Activated naive CD4-positive, alpha-beta T cell treated with anti-CD3 and anti-CD28 coated beads, Interleukin-2, amount 50 U/mL, for 72 hours (primary cell): Measurements from ENCODE around the gene TES. TPM values are rescaled to one million over a fixed set of nuclear protein-coding genes. Genes with fewer than 3 reads are reported as not detected.
"Not testable (repeated sequence)": the region's sequence is repeated elsewhere in the genome, so short reads cannot be mapped to it uniquely, and the experiment has no call there.

Experiments
- ATAC-seq, 2 donors: fragments of 150-1000 bp; cut with Tn5 transposase; 2 replicates each; pipeline ENCODE4 v1.10.0; 2021; ENCODE audit warnings: mild to moderate bottlenecking in 2 of 2, moderate library complexity in 2 of 2
- DNase-seq, 2 donors: peaks; one replicate each; pipeline ENCODE4 v3.0.0; 2021 to 2022; ENCODE audit warnings: low spot score in 2 of 2
- H3K27ac Mint-ChIP-seq, 2 donors: one replicate each; pipeline ENCODE4 v1.8.0; 2022; ENCODE audit warnings: mild to moderate bottlenecking in 2 of 2, mixed read lengths in 2 of 2
- H3K36me3 Mint-ChIP-seq, 2 donors: one replicate each; pipeline ENCODE4 v1.8.0; 2022; ENCODE audit warnings: mixed read lengths in 2 of 2
- H3K9me3 Mint-ChIP-seq, 2 donors: one replicate each; pipeline ENCODE4 v1.8.0; 2022; ENCODE audit warnings: mixed read lengths in 2 of 2
- total RNA-seq, 2 donors: library from RNA; stranded (reverse); gene quantifications; one replicate each; pipeline ENCODE4 v1.2.3, GENCODE V29; 2022

The TES gene
- total RNA-seq, 2 donors from 2014 or later = 45.8 to 79.2 TPM

DNA sequence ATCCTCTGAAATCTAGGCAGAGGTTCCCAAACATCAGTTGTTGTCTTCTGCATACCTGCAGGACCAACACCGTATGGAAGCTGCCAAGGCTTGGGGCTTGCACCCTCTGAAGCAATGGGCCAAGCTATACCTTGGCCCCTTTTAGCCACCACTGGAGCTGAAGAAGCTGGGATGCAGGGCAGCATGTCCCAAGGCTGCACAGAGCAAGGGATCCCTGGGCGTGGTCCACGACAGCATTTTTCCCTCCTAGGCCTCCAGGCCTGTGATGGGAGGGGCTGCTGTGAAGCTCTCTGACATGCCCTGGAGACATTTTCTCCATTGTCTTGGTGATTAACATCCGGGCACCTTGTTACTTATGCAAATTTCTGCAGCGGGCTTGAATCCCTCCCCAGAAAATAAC lies 34.5 kb downstream of the TES start:
- Mint-ChIP-seq H3K36me3 (peaks cover 33 to 49% of the 10 kb centered on the region in 2 donors), H3K9me3 (peaks cover 7 to 14% of the 10 kb centered on the region in 2 donors)
- H3K27ac Mint-ChIP-seq = not testable (repeated sequence)

DNA sequence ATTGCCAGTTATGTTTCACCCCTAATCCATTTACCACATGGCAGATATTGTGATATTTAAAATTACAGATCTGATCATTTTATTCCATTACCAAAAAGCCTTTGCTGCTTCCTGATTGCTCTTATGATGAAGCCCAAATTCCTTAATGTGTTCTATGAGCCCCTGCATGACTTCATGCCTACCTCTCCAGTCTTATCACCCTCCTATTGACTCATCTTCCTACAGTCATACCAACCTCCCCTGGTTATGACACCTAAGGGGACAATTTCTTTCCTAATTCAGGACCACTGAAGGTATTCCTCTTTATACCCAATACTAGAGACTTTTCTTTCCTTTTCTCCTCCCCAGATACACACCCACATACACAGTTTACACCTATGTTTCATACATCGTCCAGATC lies 36.0 kb downstream of the TES start:
- Mint-ChIP-seq H3K27ac (peak overlapping the region in 1 of 2 donors; percentile 56), H3K9me3 (peaks cover 7 to 14% of the 10 kb centered on the region in 2 donors), H3K36me3 (peaks cover 33 to 43% of the 10 kb centered on the region in 2 donors)
- DNase-seq (no peak), ATAC-seq (peak; percentile 54 to 90)

More for the DNA sequence above, 34.5 kb downstream of the TES start:
- not testable (repeated sequence) for DNase-seq, ATAC-seq

DNA sequence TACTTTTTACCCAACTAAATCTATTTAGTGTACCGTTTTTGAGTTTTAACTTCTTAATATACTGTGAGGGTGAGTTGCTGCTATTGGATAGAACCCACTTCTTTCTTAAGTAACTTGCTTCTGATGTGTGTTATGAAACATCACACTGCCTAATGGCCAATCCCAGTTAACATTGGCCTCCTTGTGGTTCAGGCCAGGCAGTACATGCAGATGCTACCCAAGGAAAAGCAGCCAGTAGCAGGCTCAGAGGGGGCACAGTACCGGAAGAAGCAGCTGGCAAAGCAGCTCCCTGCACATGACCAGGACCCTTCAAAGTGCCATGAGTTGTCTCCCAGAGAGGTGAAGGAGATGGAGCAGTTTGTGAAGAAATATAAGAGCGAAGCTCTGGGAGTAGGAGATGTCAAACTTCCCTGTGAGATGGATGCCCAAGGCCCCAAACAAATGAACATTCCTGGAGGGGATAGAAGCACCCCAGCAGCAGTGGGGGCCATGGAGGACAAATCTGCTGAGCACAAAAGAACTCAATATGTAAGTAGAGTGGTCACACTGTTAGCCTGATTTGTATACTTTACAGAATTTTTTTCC lies 39.7 kb downstream of the TES start:
- peaks cover 3 to 6% of the 10 kb centered on the region in 2 donors for H3K9me3 Mint-ChIP-seq
- peaks cover 21 to 34% of the 10 kb centered on the region in 2 donors for H3K36me3 Mint-ChIP-seq
- ATAC-seq (peak in 1 of 2 donors; percentile 44), DNase-seq (no peak)
- H3K27ac Mint-ChIP-seq = peak overlapping the region in 1 of 2 donors; percentile 7

DNA sequence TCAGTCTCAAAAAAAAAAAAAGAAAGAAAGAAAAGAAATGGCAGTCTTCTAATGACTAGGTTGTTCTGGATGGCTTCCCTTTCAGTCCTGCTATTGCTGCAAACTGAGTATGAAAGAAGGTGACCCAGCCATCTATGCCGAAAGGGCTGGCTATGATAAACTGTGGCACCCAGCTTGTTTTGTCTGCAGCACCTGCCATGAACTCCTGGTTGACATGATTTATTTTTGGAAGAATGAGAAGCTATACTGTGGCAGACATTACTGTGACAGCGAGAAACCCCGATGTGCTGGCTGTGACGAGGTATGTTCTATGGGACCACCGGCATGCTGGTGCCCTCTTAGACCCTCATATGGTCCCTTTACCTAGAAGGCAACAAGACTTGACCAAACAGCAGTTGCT lies 41.3 kb downstream of the TES start:
- no peaks in the 10 kb centered on the region for H3K9me3 Mint-ChIP-seq
- no peak for DNase-seq
- no peak for ATAC-seq
- peaks cover 10 to 22% of the 10 kb centered on the region in 2 donors for H3K36me3 Mint-ChIP-seq
- H3K27ac Mint-ChIP-seq = peak overlapping the region in 1 of 2 donors; percentile 69

DNA sequence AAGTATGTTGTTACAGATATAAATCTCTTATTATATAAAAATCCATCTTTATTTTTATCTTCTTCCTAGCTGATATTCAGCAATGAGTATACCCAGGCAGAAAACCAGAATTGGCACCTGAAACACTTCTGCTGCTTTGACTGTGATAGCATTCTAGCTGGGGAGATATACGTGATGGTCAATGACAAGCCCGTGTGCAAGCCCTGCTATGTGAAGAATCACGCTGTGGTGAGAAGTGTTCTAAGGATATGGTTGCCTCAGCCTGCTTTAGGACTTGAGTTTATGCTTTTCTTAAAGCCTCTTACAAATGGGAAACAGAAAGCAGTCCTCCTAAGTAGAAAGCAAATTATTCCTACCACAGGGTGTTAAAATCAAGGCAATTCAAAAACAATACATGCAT lies 41.9 kb downstream of the TES start:
- no peak for ATAC-seq
- Mint-ChIP-seq H3K36me3 (peaks cover 7 to 19% of the 10 kb centered on the region in 2 donors), H3K9me3 (no peaks in the 10 kb centered on the region), H3K27ac (no peak overlapping the region)
- DNase-seq = no peak

DNA sequence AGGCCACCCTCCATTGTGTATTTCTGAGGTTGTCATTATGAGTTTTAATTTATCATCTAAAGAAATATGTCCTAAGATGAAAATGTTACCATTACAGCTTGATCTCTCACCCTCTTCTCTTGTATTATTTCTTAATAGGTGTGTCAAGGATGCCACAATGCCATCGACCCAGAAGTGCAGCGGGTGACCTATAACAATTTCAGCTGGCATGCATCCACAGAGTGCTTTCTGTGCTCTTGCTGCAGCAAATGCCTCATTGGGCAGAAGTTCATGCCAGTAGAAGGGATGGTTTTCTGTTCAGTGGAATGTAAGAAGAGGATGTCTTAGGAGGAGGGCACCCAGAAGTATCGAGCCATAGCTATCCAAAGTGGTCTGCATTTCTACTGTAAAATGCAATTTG lies 46.8 kb downstream of the TES start:
- Mint-ChIP-seq H3K36me3 (peaks cover 7 to 14% of the 10 kb centered on the region in 2 donors), H3K9me3 (no peaks in the 10 kb centered on the region), H3K27ac (no peak overlapping the region)
- DNase-seq (no peak), ATAC-seq (no peak)

DNA sequence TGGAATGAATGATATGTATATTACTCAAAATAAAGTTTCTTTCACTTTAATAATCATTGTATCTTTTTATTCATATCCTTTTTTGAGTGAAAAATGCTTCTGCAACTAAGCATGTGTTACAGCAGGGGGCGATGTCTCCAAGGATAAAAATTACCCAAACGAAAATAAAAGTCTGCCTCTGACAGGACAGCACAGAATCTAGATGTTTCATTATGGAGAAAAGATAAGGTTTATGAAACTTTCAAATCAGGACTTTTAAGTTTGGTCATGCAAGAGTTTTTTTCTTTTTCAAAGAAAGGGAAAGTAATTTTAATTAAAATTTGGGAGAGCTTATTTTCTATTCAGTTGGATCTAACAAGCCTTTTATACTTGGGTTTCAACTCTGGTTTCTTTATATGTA lies 48.4 kb downstream of the TES start:
- ATAC-seq (peak in 1 of 2 donors; percentile 36), DNase-seq (peak in 1 of 2 donors; percentile 35)
- Mint-ChIP-seq H3K27ac (peak overlapping the region; percentile 40 to 58), H3K36me3 (peaks cover 2 to 8% of the 10 kb centered on the region in 2 donors), H3K9me3 (no peaks in the 10 kb centered on the region)

DNA sequence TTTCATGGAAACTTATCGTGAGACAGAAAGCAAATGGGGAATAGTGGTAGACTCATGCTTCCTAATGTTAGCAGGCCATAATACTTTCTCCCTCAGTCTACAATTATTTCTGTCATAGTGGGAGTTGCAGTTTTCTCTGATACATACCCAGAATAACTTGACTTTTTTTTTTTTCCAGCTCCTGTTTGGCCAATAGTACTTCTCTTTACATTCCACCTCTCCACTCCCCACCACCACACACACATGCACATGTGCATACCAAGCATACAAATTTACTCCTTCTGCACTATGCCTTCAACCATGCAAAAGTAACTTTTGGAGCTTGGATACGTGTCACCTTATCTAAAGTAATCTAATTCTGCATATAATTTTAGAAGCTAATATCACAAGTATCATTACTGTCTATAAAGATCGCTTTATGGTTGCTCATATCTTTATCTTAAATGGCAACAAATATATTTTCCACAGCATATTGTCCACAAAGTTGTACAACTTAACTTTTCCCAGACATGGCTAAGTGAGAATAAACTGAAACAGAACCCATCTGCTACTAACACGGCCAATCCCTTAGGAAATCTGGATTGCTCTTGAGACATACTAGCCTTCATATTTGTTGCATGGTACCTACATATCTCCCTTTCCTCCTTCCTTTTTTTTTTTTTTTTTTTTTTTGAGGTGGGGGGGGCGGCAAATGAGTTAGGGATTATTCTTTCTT lies 49.0 kb downstream of the TES start:
- Mint-ChIP-seq H3K36me3 (peaks cover 0 to 7% of the 10 kb centered on the region in 2 donors), H3K9me3 (no peaks in the 10 kb centered on the region), H3K27ac (peak overlapping the region in 1 of 2 donors; percentile 40)
- DNase-seq = no peak
- ATAC-seq = no peak

DNA sequence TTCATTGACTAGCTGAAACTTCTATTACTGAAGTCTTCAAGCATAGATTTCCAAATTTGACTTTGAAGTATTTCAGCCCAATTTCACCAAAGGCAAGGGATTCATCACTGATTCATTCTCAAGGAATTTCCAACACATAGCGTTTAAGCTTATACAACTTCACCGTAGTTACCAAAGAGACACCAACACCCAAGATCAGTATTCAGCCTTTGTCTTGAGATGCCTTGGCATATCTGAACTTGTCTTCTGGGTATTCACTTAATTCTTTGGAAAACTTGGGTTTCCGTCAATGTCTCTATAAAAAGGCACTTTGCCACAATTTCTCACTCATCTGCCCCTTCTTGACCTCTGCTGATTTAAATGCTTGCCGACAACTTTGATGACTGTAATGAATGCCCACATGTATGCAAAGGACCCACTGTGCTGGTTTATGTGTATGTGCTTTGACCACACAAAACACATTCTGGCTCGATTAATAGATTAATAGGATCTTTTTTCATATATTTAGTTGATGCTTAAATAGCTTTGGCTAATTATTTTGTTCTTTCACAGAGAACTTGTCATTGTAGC lies 49.6 kb downstream of the TES start:
- no peak for ATAC-seq
- DNase-seq = no peak
- Mint-ChIP-seq H3K36me3 (peaks cover 0 to 4% of the 10 kb centered on the region in 2 donors), H3K9me3 (no peaks in the 10 kb centered on the region), H3K27ac (no peak overlapping the region)

DNA sequence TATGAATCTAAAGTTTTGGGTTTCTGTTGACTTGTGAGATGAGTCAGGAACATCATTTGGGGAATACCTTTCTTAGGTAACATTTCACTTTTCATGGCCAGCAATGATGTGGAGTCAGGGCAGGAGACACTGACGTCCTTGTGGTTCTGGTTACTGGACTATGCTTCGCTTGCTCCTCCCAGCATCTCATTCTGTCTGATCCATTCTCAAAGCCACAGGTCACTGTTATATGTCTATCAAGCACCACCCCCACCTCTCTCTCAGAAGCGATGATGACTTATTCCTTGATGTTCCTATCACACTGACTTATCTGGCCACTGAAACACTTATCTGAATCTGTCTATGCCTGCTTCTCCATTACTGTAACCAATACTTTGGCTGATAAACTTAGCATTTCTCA lies 51.6 kb downstream of the TES start:
- no peak for DNase-seq
- Mint-ChIP-seq H3K9me3 (no peaks in the 10 kb centered on the region), H3K36me3 (no peaks in the 10 kb centered on the region), H3K27ac (no peak overlapping the region)
- peak; percentile 54 to 77 for ATAC-seq

DNA sequence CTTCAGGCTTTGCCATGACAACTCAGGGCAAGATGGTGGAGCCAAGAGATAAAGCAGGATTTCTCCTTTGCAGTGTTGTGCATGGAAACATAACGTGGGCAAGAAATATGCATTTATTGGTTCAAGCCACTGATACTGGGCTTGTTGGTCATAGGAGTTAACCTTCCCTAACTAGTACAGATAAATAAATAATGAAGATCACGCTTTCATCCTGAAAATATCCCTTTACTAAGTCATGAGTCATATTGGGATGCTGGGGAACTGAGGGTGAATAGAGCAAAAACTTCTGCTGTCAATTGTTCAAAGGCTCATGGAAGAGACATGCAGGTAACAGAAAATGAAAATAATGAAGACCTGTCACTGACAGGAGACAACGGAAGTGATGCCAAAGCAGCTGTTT lies 55.5 kb downstream of the TES start:
- DNase-seq (no peak), ATAC-seq (no peak)
- no peak overlapping the region for H3K27ac Mint-ChIP-seq
- H3K9me3 Mint-ChIP-seq = no peaks in the 10 kb centered on the region
- H3K36me3 Mint-ChIP-seq = no peaks in the 10 kb centered on the region

DNA sequence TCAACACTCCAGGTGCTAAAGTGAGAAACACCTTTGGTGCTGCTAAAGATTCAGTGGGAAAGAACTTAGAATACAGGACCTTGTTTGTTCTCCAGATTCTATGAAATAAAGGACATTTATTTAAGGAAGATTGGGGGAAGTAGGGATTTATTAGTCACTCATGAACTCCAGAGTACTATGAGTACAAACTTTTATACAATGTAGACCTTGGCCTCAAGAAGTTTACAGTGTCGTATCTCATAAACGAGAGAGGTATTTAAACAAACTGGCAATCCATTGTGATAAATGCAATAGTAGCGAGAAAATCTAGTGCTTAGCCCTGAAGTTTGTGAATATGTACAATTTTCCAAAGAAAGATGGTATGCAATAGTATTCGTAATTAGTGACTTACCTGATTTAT lies 59.1 kb downstream of the TES start:
- ATAC-seq (no peak), DNase-seq (no peak)
- no peaks in the 10 kb centered on the region for H3K36me3 Mint-ChIP-seq
- H3K9me3 Mint-ChIP-seq = no peaks in the 10 kb centered on the region
- H3K27ac Mint-ChIP-seq = no peak overlapping the region

DNA sequence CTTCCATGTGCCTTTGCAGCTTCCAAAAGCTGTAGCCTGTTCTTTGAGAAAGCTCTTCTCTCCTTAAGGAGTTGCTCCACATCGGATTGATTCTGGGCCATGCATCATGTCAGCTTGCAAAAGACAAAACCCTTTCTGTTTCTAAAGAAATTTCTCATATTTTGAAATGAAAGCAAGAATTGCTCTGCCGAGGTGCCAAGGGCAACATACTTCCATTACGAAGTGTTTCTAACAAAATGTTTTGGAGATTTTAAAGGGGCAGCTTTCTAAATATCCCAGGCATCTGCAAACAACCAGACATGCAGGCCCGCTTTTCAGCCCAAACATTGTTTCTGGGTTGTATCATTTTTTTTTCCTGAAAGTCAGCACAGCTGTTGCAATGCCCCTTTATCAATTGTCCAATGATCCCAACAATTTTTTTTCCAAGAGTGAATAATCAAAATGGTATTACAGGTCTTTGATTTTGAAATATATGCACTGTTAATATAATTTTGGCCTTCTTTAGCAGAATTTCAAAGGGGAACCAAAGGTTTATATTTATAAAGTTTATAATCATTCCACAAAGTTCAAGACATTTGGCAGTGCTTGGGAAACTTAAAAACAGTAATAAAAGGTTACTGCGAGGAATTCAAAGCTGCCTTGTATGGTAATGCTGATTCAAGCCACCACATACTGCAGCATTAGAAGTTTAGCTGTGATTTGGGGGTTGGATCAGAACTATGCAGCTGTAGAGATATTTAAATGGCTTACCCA lies 61.0 kb downstream of the TES start:
- H3K36me3 Mint-ChIP-seq = no peaks in the 10 kb centered on the region
- no peak for ATAC-seq
- H3K9me3 Mint-ChIP-seq = no peaks in the 10 kb centered on the region
- no peak overlapping the region for H3K27ac Mint-ChIP-seq
- DNase-seq = no peak

DNA sequence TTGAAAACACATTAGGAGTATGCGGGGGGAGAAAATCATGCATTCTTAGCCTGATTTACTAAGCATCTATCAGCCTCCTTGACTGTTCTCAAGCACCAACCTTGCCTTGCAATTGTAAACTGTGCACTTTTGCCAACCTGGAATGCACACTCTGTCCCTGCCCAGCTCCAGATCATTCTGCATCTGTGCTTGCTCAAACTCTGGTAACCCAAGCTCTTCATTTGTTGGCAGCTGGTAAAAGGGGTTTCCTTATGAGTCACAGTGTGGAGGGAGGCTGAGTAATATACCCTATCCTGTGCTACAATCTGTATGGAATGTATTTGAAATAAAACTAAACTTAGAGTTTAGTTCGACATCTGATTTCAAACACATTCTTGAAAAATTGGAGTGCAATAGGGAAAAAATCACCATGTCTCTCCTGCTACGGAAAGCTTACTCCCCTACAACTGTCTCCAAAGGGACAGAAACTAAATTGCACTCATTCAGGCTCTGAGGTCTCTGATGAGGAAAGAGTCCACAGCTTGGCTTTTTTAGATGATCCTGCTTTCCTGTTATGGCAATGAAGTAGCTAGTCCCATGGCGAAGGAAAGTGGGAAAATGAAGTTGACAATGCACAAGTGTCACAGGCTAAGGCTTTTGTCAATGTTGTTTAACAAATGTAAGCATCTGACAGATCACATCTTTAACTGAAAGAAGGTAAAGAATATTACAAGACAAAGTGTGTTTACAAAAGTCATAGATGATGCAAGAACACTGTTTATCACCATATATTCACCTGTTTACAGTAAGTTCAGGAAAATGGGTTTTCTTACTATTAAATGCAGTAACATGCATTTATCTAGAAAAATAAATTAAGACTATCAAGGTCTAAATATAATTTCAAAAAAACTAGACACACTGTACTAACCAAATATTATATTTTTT lies 61.9 kb downstream of the TES start:
- H3K27ac Mint-ChIP-seq = no peak overlapping the region
- H3K9me3 Mint-ChIP-seq = no peaks in the 10 kb centered on the region
- H3K36me3 Mint-ChIP-seq = no peaks in the 10 kb centered on the region
- DNase-seq (no peak), ATAC-seq (peak; percentile 41 to 88)

DNA sequence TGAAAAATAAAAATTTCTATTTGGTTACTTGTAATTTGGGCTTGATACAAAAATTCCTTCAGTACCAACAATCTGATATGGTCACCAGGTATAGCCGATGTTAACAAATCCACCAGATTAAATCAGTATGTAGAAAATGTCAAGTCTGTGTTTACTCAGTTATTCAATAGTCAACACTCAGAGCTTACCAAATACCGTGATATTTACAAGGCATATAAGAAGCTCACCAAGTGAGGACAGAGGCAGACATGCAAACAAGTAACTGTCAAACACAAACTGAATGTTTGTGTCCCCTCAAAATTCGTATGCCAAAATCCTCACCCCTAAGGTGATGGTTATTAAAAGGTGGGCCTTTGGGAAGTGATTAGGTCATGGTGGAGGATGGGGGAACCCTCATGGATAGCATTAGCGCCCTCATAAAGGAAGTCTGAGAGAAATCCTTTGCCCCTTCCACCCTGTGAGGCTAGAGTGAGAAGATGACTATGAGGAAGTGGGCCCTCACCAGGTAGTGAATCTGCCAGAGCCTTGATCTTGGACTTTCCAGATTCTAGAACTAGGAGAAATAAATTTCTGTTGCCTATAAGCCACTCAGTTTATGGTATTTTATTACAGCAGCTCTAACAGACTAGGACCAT lies 63.1 kb downstream of the TES start:
- ATAC-seq = no peak
- Mint-ChIP-seq H3K27ac (no peak overlapping the region), H3K9me3 (no peaks in the 10 kb centered on the region), H3K36me3 (no peaks in the 10 kb centered on the region)
- DNase-seq = no peak

DNA sequence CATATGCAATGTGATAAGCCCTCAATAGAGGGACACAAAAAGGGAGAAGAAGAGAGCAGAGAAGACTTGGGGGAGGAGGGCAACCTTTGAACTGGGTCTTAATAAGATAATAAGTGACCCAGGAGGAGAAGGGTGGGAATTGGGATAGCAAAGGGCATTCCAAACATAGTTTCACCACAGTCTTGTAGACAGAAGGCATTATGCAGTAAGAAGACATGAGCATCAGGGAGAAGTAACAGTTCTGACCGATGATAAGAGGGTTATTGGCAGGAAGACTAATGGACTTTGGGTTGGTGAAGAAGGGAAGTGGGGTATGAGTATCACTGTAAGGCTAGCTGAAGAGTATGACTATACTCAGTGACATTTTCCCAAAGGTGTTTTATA lies 63.6 kb downstream of the TES start:
- no peak for ATAC-seq

More for the DNA sequence above, 63.6 kb downstream of the TES start:
- no peak for DNase-seq
- no peak overlapping the region for H3K27ac Mint-ChIP-seq
- no peaks in the 10 kb centered on the region for H3K9me3 Mint-ChIP-seq
- no peaks in the 10 kb centered on the region for H3K36me3 Mint-ChIP-seq
